ENCODE measurements around the gene BCAP31. TPM values are rescaled to one million over a fixed set of nuclear protein-coding genes. Genes with fewer than 3 reads are reported as not detected.
"Not testable (repeated sequence)": the region's sequence is repeated elsewhere in the genome, so short reads cannot be mapped to it uniquely, and the experiment has no call there.

BCAP31 gene
- total RNA-seq, 1 experiment from 2014 or later = 219 TPM

- no peak for DNase-seq (ENCODE audit: extremely low read depth, low read depth)
Measured at GRCh38 chrX:153685156-153685536, 39.0 kb downstream of the BCAP31 start.

- no peak for DNase-seq (ENCODE audit: extremely low read depth, low read depth)
Measured at GRCh38 chrX:153684467-153685155, 39.6 kb downstream of the BCAP31 start.

GRCh38 chrX:153683486-153683885, 40.7 kb downstream of the BCAP31 start:
- not testable (repeated sequence) for DNase-seq (ENCODE audit: extremely low read depth, low read depth)

- DNase-seq (ENCODE audit: extremely low read depth, low read depth) = no peak
Measured at GRCh38 chrX:153681175-153681574, 43.0 kb downstream of the BCAP31 start.

- no peak for DNase-seq (ENCODE audit: extremely low read depth, low read depth)
Measured at GRCh38 chrX:153674219-153674851, 49.9 kb downstream of the BCAP31 start.

- no peak for DNase-seq (ENCODE audit: extremely low read depth, low read depth)
Measured at GRCh38 chrX:153673428-153674218, 50.6 kb downstream of the BCAP31 start, which contains the start of gene PNCK. PNCK (minus strand) TSS chrX:153673813; CDS start chrX:153673076, 737 bp downstream.

GRCh38 chrX:153672531-153673427, 51.4 kb downstream of the BCAP31 start:
- DNase-seq (ENCODE audit: extremely low read depth, low read depth) = no peak

GRCh38 chrX:153671589-153672530, 52.3 kb downstream of the BCAP31 start:
- no peak for DNase-seq (ENCODE audit: extremely low read depth, low read depth)

GRCh38 chrX:153670748-153671588, 53.2 kb downstream of the BCAP31 start:
- no peak for DNase-seq (ENCODE audit: extremely low read depth, low read depth)

- DNase-seq (ENCODE audit: extremely low read depth, low read depth) = no peak
Measured at GRCh38 chrX:153669901-153670731, 54.1 kb downstream of the BCAP31 start.

- no peak for DNase-seq (ENCODE audit: extremely low read depth, low read depth)
Measured at GRCh38 chrX:153669174-153669890, 54.9 kb downstream of the BCAP31 start.

- no peak for DNase-seq (ENCODE audit: extremely low read depth, low read depth)
Measured at GRCh38 chrX:153668423-153669173, 55.6 kb downstream of the BCAP31 start.

GRCh38 chrX:153667956-153668396, 56.2 kb downstream of the BCAP31 start:
- DNase-seq (ENCODE audit: extremely low read depth, low read depth) = peak; percentile 68

GRCh38 chrX:153667281-153667955, 56.8 kb downstream of the BCAP31 start:
- no peak for DNase-seq (ENCODE audit: extremely low read depth, low read depth)

- DNase-seq (ENCODE audit: extremely low read depth, low read depth) = no peak
Measured at GRCh38 chrX:153665726-153666306, 58.4 kb downstream of the BCAP31 start.
